Measurements from ENCODE around the gene FFAR2.
"Not testable (repeated sequence)": the region's sequence is repeated elsewhere in the genome, so short reads cannot be mapped to it uniquely, and the experiment has no call there.

FFAR2 gene

DNA sequence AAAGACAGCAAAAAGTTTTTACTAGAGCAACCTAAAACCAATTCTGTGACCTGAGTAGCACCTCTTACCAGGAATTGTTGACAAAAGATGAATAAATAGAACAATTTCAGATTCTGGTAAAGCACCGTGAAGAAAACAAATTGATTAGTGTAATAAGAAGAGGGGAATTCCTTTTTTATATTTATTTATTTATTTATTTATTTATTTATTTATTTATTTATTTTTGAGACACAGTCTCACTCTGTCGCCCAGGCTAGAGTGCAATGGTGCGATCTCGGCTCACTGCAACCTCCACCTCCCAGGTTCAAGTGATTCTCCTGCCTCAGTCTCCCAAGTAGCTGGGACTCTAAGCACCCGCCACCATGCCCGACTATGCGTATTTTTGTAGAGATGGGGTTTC is 24.7 kb upstream of the FFAR2 start:
- DNase-seq (ENCODE audit: low read depth in 2 of 2, low spot score in 1 of 2): not testable (repeated sequence)

- no peak for DNase-seq (ENCODE audit: low read depth in 2 of 2, low spot score in 1 of 2)
These were observed 22.4 kb upstream of the FFAR2 start for GRCh38 chr19:35425682-35426081.

- DNase-seq (ENCODE audit: low read depth in 2 of 2, low spot score in 1 of 2): no peak
These were observed 20.9 kb upstream of the FFAR2 start for GRCh38 chr19:35427187-35427586.

DNA sequence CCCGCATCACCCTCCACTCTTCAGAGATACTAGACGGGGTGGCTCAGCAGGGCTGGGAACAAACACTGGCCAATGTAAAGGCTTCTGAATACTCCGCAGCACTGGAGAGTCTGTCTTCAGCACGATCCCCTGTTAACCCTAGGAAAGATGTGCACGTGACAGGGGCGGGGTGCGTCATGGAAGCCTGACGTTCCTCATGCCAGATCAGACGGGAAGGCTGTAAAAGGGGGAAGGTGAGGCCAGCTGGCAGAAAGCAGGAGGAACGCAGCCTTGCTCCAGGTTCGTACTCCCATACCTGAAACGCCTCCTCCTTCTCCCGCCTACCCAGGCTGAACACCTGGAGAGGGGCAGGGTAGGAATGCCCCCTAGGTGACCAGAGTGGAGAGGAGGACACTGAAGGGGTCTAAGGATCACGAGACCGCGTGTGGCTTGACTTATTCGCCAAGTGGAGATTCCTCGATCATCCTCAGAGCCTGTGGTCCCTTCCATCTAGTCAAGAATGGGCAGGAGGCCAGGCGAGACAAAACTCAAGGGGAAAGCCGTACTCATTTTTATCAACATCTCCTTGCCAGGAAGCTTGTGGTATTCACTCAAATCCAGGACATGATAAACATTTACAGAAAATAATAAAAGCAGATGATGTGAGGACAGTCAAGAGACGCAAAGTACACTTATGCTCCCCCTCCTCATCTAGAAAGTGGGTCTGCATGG is 18.2 kb upstream of the FFAR2 start:
- DNase-seq (ENCODE audit: low read depth in 2 of 2, low spot score in 1 of 2): no peak

GRCh38 chr19:35430409-35431144 is 17.5 kb upstream of the FFAR2 start:
- DNase-seq (ENCODE audit: low read depth in 2 of 2, low spot score in 1 of 2): no peak

DNA sequence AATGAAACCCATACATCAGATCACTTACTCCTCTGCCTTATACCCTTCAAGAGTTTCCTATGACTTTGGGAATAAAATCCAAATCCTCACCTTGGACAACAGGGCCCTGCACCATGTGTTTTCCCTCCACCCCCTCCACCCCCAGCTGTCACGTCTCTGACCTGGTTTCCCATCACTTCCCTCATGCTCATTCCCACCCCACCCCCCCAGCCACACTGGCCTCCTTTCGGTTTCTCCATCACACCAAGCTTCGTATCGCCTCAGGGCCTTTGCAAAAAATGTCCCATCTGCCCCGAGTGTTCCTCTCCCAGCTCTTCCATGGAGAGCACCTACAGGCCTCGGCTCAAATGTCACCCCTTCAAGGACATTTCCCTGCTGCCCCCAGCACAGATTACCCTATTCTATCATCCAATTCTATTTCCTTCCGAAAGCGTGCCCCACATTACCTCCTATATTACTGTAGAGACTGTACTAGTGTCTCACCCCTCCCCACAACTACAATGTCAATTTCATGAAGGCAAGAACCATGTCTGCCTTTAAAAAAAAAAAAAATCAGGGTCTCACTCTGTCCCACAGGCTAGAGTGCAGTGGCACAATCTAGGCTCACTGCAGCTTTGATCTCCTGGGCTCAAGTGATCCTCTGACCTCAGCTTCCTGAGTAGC is 16.8 kb upstream of the FFAR2 start:
- DNase-seq (ENCODE audit: low read depth in 2 of 2, low spot score in 1 of 2): no peak

- no peak for DNase-seq (ENCODE audit: low read depth in 2 of 2, low spot score in 1 of 2)
These were observed 15.1 kb upstream of the FFAR2 start for GRCh38 chr19:35432911-35433310.

GRCh38 chr19:35433448-35433847 is 14.6 kb upstream of the FFAR2 start:
- DNase-seq (ENCODE audit: low read depth in 2 of 2, low spot score in 1 of 2): no peak

GRCh38 chr19:35435896-35436295 is 12.2 kb upstream of the FFAR2 start:
- DNase-seq (ENCODE audit: low read depth in 2 of 2, low spot score in 1 of 2): no peak

GRCh38 chr19:35436477-35437405 is 11.3 kb upstream of the FFAR2 start:
- no peak for DNase-seq (ENCODE audit: low read depth in 2 of 2, low spot score in 1 of 2)

DNA sequence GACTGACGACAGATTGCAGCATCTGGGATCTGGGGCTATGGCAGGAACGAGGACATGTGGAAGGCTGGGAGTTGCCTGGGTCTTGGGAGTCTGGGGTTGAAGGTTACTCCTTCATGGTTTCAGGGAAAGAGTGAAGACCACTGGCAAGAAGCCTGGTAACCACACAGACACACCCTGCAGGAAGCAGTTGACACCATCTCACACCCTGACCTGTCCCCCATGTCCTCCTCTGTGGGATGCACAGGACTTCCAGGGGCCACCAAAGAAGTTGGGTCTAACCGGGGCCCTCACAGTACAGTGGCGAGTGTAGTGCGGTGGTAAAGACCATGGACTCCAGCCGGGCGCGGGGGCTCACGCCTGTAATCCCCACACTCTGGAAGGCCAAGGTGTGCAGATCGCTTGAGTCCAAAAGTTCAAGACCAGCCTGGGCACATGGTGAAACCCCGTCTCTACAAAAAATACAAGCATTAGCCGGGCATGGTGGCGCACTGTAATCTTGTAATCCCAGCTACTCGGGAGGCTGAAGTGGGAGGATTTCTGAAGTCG is 10.6 kb upstream of the FFAR2 start:
- DNase-seq (ENCODE audit: low read depth in 2 of 2, low spot score in 1 of 2): no peak

GRCh38 chr19:35438096-35438495 is 10.0 kb upstream of the FFAR2 start:
- no peak for DNase-seq (ENCODE audit: low read depth in 2 of 2, low spot score in 1 of 2)

DNA sequence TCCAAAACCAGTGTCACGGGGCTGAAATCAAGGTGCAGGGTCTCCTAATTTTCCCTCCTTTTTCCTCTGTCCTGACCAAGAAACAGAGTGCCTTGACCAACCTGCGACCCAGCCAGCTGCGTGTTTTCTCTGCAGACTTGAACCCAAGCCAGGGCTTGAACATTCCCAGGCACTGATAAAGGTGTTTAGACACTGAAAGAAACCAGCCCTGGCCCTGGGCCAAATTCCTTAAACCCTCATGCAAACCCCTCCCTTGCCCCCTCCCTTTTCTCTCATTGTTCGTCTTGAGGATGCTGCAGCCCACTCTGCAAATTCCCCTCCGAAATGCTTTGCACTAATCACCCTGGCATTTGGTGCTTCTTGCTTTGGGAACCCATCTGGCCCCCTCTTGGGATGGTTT is 9.5 kb upstream of the FFAR2 start:
- no peak for DNase-seq (ENCODE audit: low read depth in 2 of 2, low spot score in 1 of 2)

GRCh38 chr19:35439921-35440320 is 8.1 kb upstream of the FFAR2 start:
- DNase-seq (ENCODE audit: low read depth in 2 of 2, low spot score in 1 of 2): no peak

GRCh38 chr19:35442091-35442490 is 6.0 kb upstream of the FFAR2 start:
- DNase-seq (ENCODE audit: low read depth in 2 of 2, low spot score in 1 of 2): no peak

GRCh38 chr19:35444735-35445134 is 3.3 kb upstream of the FFAR2 start:
- DNase-seq (ENCODE audit: low read depth in 2 of 2, low spot score in 1 of 2): no peak

- DNase-seq (ENCODE audit: low read depth in 2 of 2, low spot score in 1 of 2): no peak
These were observed 2.0 kb upstream of the FFAR2 start for GRCh38 chr19:35445826-35446593.

DNA sequence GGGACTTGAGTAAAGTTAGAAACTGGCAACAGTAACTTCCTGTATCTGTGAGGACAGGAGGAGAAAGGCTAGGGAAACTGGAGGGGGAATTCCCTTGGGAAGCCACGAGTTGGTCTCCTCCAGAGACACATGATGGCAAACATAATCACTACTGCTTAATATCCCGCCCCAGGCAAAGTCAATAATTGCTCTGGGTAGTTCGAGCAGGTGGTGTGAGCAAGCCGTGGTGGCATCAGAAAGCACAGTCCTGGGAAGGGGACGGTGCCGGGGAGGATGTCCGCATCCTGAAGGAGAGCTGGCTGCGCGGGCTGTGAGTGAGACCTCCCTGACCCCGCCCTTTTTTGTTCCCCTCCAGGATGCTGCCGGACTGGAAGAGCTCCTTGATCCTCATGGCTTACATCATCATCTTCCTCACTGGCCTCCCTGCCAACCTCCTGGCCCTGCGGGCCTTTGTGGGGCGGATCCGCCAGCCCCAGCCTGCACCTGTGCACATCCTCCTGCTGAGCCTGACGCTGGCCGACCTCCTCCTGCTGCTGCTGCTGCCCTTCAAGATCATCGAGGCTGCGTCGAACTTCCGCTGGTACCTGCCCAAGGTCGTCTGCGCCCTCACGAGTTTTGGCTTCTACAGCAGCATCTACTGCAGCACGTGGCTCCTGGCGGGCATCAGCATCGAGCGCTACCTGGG is 1.4 kb downstream of the FFAR2 start:
- DNase-seq (ENCODE audit: low read depth in 2 of 2, low spot score in 1 of 2): no peak

GRCh38 chr19:35451338-35452096 is 3.5 kb downstream of the FFAR2 start:
- DNase-seq (ENCODE audit: low read depth in 2 of 2, low spot score in 1 of 2): no peak

All from stimulated activated CD8-positive, alpha-beta memory T cell treated with anti-CD3 and anti-CD28 coated beads, Interleukin-4, amount 100 ng/mL, for 4 hours (primary cell).